HEK293 (cell line): ENCODE data around the gene WDR47.

Source experiments
- CTCF ChIA-PET: fragments of 350-600 bp; formaldehyde crosslinking; extraction: SDS; loops from one replicate; lab custom pipeline; 2021; ENCODE audit warnings: antibody characterized with exemption; lab: Yijun Ruan, JAX
- POLR2A ChIA-PET: fragments of 300-600 bp; formaldehyde crosslinking; extraction: SDS; loops from one replicate; lab custom pipeline; 2020; ENCODE audit warnings: antibody characterized with exemption, inconsistent platforms; lab: Yijun Ruan, JAX
- H3K27ac ChIP-seq: fragments of 200-500 bp; sonication (Bioruptor generic); 2 replicates; pipeline ENCODE4 v1.5.1; 2014; ENCODE audit warnings: low read depth, low read length, control low read depth, inconsistent platforms; ENCODE audit errors: extremely low read depth
- H3K36me3 ChIP-seq, 2 experiments: fragments of 200-500 bp in 1 of 2; sonication (Bioruptor generic) in 1 of 2; 1 replicate in 1 of 2; 2 replicates in 1 of 2; pipeline ENCODE4 v1.5.1; 2014 to 2017; ENCODE audit warnings: inconsistent platforms in 2 of 2, low read length in 2 of 2; ENCODE audit not compliant: control insufficient read depth in 2 of 2, insufficient read depth in 1 of 2
- H3K4me1 ChIP-seq: fragments of 200-500 bp; sonication (Bioruptor generic); 2 replicates; pipeline ENCODE4 v1.5.1; 2014; ENCODE audit warnings: mild to moderate bottlenecking, low read length, inconsistent platforms; ENCODE audit not compliant: control insufficient read depth, insufficient read depth
- H3K4me3 ChIP-seq: 2 replicates; pipeline ENCODE4 v1.5.1; 2011; ENCODE audit warnings: low read depth, mild to moderate bottlenecking, control low read depth, low read length, moderate library complexity
- H3K9me3 ChIP-seq: fragments of 200-500 bp; sonication (Bioruptor generic); 2 replicates; pipeline ENCODE4 v1.5.1; 2014; ENCODE audit warnings: low read depth, low read length, inconsistent platforms; ENCODE audit not compliant: control insufficient read depth, insufficient read depth
- GLI4 ChIP-seq: fragments of 450-650 bp; formaldehyde crosslinking; IDR thresholded peaks from 2 replicates; pipeline ENCODE4 v1.5.1; 2016; ENCODE audit warnings: missing biosample characterization, missing genetic modification characterization
- IKZF3 ChIP-seq: fragments of 450-650 bp; IDR thresholded peaks from 2 replicates; pipeline ENCODE4 v1.5.0; 2018; ENCODE audit warnings: missing biosample characterization, mild to moderate bottlenecking, missing genetic modification characterization, moderate library complexity
- SP7 ChIP-seq: fragments of 450-650 bp; formaldehyde crosslinking; IDR thresholded peaks from 2 replicates; pipeline ENCODE4 v1.5.1; 2016; ENCODE audit warnings: missing biosample characterization, missing genetic modification characterization
- YY2 ChIP-seq: fragments of 450-650 bp; formaldehyde crosslinking; IDR thresholded peaks from 2 replicates; pipeline ENCODE4 v1.5.1; 2016; ENCODE audit warnings: missing biosample characterization, missing genetic modification characterization
- ZBTB8A ChIP-seq: fragments of 450-650 bp; formaldehyde crosslinking; IDR thresholded peaks from 2 replicates; pipeline ENCODE4 v1.5.1; 2016; ENCODE audit warnings: missing biosample characterization, missing genetic modification characterization
- ZNF121 ChIP-seq: fragments of 450-650 bp; formaldehyde crosslinking; IDR thresholded peaks from 2 replicates; pipeline ENCODE4 v1.5.1; 2016; ENCODE audit warnings: missing biosample characterization, missing genetic modification characterization
- ZNF140 ChIP-seq: fragments of 450-650 bp; formaldehyde crosslinking; IDR thresholded peaks from 2 replicates; pipeline ENCODE4 v1.5.1; 2016; ENCODE audit warnings: missing biosample characterization, missing genetic modification characterization
- ZNF2 ChIP-seq: fragments of 450-650 bp; formaldehyde crosslinking; IDR thresholded peaks from 2 replicates; pipeline ENCODE4 v1.5.1; 2016; ENCODE audit warnings: missing biosample characterization, missing genetic modification characterization
- ZNF202 ChIP-seq: fragments of 450-650 bp; formaldehyde crosslinking; IDR thresholded peaks from 2 replicates; pipeline ENCODE4 v1.5.1; 2016; ENCODE audit warnings: missing biosample characterization, missing genetic modification characterization, borderline replicate concordance
- ZNF248 ChIP-seq: fragments of 450-650 bp; formaldehyde crosslinking; IDR thresholded peaks from 2 replicates; pipeline ENCODE4 v1.5.1; 2017; ENCODE audit warnings: missing biosample characterization, missing genetic modification characterization
- ZNF335 ChIP-seq: fragments of 450-650 bp; formaldehyde crosslinking; conservative IDR thresholded peaks from 2 replicates; pipeline ENCODE4 v1.5.1; 2016; ENCODE audit warnings: missing biosample characterization, missing genetic modification characterization
- ZNF37A ChIP-seq: fragments of 450-650 bp; IDR thresholded peaks from 2 replicates; pipeline ENCODE4 v1.5.1; 2018; ENCODE audit warnings: missing biosample characterization, missing genetic modification characterization
- ZNF433 ChIP-seq: fragments of 450-650 bp; formaldehyde crosslinking; IDR thresholded peaks from 2 replicates; pipeline ENCODE4 v1.5.1; 2016; ENCODE audit warnings: missing biosample characterization, missing genetic modification characterization, low read depth
- ZNF514 ChIP-seq: fragments of 450-650 bp; formaldehyde crosslinking; IDR thresholded peaks from 2 replicates; pipeline ENCODE4 v1.5.1; 2016; ENCODE audit warnings: missing biosample characterization, missing genetic modification characterization
- ZNF654 ChIP-seq: fragments of 450-650 bp; formaldehyde crosslinking; IDR thresholded peaks from 2 replicates; pipeline ENCODE4 v1.5.1; 2016; ENCODE audit warnings: low read depth, missing biosample characterization, missing genetic modification characterization
- ZNF658 ChIP-seq: fragments of 450-650 bp; formaldehyde crosslinking; IDR thresholded peaks from 2 replicates; pipeline ENCODE4; 2016; ENCODE audit warnings: missing biosample characterization, missing genetic modification characterization
- ZNF777 ChIP-seq: fragments of 450-650 bp; formaldehyde crosslinking; IDR thresholded peaks from 2 replicates; pipeline ENCODE4 v1.5.1; 2017; ENCODE audit warnings: missing biosample characterization, missing genetic modification characterization, borderline replicate concordance
- ZNF785 ChIP-seq: fragments of 450-650 bp; formaldehyde crosslinking; IDR thresholded peaks from 2 replicates; pipeline ENCODE4 v1.5.1; 2016; ENCODE audit warnings: missing biosample characterization, missing genetic modification characterization
- ZNF791 ChIP-seq: fragments of 450-650 bp; formaldehyde crosslinking; IDR thresholded peaks from 2 replicates; pipeline ENCODE4 v1.5.1; 2016; ENCODE audit warnings: missing biosample characterization, missing genetic modification characterization
- TF ChIP-seq, protein P1 (sequence below): fragments of 450-650 bp; formaldehyde crosslinking; IDR thresholded peaks from 2 replicates; pipeline ENCODE4 v1.5.1; 2016; ENCODE audit warnings: missing biosample characterization, missing genetic modification characterization
- TF ChIP-seq, protein P2 (sequence below): fragments of 450-650 bp; formaldehyde crosslinking; IDR thresholded peaks from 2 replicates; pipeline ENCODE4 v1.5.1; 2016; ENCODE audit warnings: missing biosample characterization, missing genetic modification characterization
- TF ChIP-seq, protein P3 (sequence below): fragments of 450-650 bp; formaldehyde crosslinking; IDR thresholded peaks from 2 replicates; pipeline ENCODE4 v1.5.1; 2016; ENCODE audit warnings: missing biosample characterization, missing genetic modification characterization
- TF ChIP-seq, protein P4 (sequence below): fragments of 450-650 bp; formaldehyde crosslinking; IDR thresholded peaks from 2 replicates; pipeline ENCODE4 v1.5.1; 2016; ENCODE audit warnings: missing biosample characterization, missing genetic modification characterization

Gene WDR47

DNA sequence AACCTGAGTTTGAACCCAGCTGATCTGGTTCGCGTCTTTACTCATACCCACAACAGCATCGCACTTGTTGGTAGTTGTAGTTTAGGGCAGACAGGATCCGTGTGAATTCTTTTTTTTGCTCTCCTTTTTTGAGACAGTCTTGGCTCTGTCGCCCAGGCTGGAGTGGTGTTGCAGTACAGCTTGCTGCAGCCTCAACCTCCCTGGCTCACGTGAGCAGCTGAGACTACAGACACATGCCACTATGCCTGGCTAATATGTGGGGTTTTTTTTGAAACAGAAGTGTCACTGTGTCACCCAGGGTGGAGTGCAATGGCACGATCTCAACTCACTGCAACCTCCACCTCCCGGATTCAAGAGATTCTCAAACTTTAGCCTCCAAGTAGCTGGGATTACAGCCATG is 26.0 kb upstream of the WDR47 start:
- TF ChIP-seq SP7 (tag by site-specific recombination), result no peak
- TF ChIP-seq, protein P1, sequence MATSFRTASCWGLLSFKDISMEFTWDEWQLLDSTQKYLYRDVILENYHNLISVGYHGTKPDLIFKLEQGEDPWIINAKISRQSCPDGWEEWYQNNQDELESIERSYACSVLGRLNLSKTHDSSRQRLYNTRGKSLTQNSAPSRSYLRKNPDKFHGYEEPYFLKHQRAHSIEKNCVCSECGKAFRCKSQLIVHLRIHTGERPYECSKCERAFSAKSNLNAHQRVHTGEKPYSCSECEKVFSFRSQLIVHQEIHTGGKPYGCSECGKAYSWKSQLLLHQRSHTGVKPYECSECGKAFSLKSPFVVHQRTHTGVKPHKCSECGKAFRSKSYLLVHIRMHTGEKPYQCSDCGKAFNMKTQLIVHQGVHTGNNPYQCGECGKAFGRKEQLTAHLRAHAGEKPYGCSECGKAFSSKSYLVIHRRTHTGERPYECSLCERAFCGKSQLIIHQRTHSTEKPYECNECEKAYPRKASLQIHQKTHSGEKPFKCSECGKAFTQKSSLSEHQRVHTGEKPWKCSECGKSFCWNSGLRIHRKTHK (tag by site-specific recombination), result no peak
- TF ChIP-seq, protein P2, sequence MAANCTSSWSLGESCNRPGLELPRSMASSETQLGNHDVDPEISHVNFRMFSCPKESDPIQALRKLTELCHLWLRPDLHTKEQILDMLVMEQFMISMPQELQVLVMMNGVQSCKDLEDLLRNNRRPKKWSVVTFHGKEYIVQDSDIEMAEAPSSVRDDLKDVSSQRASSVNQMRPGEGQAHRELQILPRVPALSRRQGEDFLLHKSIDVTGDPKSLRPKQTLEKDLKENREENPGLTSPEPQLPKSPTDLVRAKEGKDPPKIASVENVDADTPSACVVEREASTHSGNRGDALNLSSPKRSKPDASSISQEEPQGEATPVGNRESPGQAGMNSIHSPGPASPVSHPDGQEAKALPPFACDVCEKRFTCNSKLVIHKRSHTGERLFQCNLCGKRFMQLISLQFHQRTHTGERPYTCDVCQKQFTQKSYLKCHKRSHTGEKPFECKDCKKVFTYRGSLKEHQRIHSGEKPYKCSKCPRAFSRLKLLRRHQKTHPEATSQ, result no peak
- TF ChIP-seq IKZF3 (tag by site-specific recombination), result no peak
- no peak for TF ChIP-seq ZNF791 (tag by site-specific recombination)
- no peak for TF ChIP-seq ZNF658
- TF ChIP-seq ZNF785 (tag by site-specific recombination), result no peak
- no peak for TF ChIP-seq ZNF37A (tag by site-specific recombination)
- no peak for TF ChIP-seq ZNF2 (tag by site-specific recombination)
- TF ChIP-seq ZNF433, result no peak
- Histone ChIP-seq H3K9me3 (no peaks in the 10 kb centered on the region), H3K4me3 (no peak overlapping the region), H3K4me1 (no peaks in the 10 kb centered on the region), H3K36me3 (peaks cover 28 to 68% of the 10 kb centered on the region in 2 experiments; a peak in 2 of 3 replicates), H3K27ac (no peak overlapping the region)
- POLR2A ChIA-PET, result interaction anchor here (0.8 kb wide), 1 partner anchor 32 kb away, joined by 3 read pairs; no protein-coding TSS in a partner anchor
- CTCF ChIA-PET, result interaction anchor here (0.9 to 1.5 kb wide), 2 partner anchors 16 to 21 kb away, joined by 3 read pairs; no protein-coding TSS in a partner anchor

DNA sequence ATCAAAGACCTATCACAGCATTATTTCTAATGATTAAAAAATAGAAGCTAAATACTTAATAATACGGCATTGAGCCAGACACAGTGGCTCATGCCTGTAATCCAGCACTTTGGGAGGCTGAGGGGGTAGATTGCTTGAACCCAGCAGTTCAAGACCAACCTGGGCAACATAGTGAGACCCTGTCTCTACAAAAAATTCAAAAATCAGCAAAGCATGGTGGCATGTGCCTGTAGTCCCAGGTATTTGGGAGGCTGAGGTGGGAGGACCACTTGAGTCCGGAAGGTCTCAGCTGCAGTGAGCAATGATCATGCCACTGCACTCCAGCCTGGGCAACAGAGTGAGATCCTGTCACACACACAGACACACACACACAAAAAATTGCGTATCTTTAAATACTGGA is 23.2 kb upstream of the WDR47 start:
- Histone ChIP-seq H3K27ac (no peak overlapping the region), H3K9me3 (no peaks in the 10 kb centered on the region), H3K4me1 (no peaks in the 10 kb centered on the region), H3K36me3 (peaks cover 35 to 63% of the 10 kb centered on the region in 2 experiments; a peak in 2 of 3 replicates)
- ChIA-PET POLR2A (no interaction called here), CTCF (no interaction called here)
- TF ChIP-seq IKZF3 (tag by site-specific recombination), result no peak
- TF ChIP-seq ZNF335 (tag by site-specific recombination), result no peak
- TF ChIP-seq ZNF121 (tag by site-specific recombination), result peak; percentile 87
- TF ChIP-seq, all 188 proteins: peak for 1
- no peak overlapping the region for H3K4me3 ChIP-seq

DNA sequence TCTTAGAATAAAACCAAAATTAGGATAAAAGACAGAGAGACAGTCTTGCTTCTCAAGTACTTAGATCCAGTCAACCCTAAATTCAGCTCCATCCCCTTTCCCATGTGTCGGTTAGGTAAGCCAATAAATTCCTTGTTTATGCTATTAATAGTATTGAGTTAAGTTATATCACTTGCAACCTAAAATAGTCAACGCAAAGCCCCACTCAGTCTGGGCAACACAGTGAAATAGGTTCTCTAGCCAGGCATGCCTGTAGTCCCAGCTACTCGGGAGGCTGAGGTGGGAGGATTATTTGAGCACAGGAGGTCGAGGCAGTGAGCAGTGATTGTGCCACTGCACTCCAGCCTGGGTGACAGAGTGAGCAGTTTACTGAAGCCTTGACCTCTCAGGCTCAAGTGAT is 19.3 kb upstream of the WDR47 start:
- Histone ChIP-seq H3K36me3 (peaks cover 31 to 33% of the 10 kb centered on the region in 2 experiments; a peak in 2 of 3 replicates), H3K4me3 (no peak overlapping the region), H3K4me1 (no peaks in the 10 kb centered on the region), H3K9me3 (no peaks in the 10 kb centered on the region), H3K27ac (no peak overlapping the region)
- TF ChIP-seq GLI4 (tag by site-specific recombination) (no peak), ZNF202 (tag by site-specific recombination) (no peak), ZNF777 (tag by site-specific recombination) (no peak), ZNF248 (tag by site-specific recombination) (no peak), ZNF514 (tag by site-specific recombination) (no peak), YY2 (tag by site-specific recombination) (no peak), ZBTB8A (tag by site-specific recombination) (no peak), ZNF658 (no peak), ZNF654 (tag by site-specific recombination) (no peak), ZNF140 (tag by site-specific recombination) (no peak)
- TF ChIP-seq, protein P3, sequence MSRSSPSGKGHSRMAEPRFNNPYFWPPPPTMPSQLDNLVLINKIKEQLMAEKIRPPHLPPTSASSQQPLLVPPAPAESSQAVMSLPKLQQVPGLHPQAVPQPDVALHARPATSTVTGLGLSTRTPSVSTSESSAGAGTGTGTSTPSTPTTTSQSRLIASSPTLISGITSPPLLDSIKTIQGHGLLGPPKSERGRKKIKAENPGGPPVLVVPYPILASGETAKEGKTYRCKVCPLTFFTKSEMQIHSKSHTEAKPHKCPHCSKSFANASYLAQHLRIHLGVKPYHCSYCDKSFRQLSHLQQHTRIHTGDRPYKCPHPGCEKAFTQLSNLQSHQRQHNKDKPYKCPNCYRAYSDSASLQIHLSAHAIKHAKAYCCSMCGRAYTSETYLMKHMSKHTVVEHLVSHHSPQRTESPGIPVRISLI (tag by site-specific recombination), result no peak
- TF ChIP-seq, protein P4, sequence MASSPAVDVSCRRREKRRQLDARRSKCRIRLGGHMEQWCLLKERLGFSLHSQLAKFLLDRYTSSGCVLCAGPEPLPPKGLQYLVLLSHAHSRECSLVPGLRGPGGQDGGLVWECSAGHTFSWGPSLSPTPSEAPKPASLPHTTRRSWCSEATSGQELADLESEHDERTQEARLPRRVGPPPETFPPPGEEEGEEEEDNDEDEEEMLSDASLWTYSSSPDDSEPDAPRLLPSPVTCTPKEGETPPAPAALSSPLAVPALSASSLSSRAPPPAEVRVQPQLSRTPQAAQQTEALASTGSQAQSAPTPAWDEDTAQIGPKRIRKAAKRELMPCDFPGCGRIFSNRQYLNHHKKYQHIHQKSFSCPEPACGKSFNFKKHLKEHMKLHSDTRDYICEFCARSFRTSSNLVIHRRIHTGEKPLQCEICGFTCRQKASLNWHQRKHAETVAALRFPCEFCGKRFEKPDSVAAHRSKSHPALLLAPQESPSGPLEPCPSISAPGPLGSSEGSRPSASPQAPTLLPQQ, result no peak
- ChIA-PET POLR2A (interaction anchor here (1.2 kb wide), 2 partner anchors 15 to 19 kb away, joined by 4 read pairs; partner anchors contain the start of genes TAF13 and WDR47), CTCF (interaction anchor here (0.7 kb wide), 2 partner anchors 278 to 1417 kb away, joined by 3 read pairs; no protein-coding TSS in a partner anchor)
